Mesenteric fat pad (tissue), 1 donor: ENCODE measurements around the gene SUMF1. TPM values are rescaled to one million over a fixed set of nuclear protein-coding genes. Genes with fewer than 3 reads are reported as not detected.

Experiments used
- DNase-seq: peaks from one replicate; pipeline ENCODE4 v3.0.0-alpha.2; 2020; ENCODE audit warnings: low spot score
- total RNA-seq: library from RNA; stranded (reverse); fragmentation: NEBNext Ultra II Directional; extraction: Animal tissue kit (Norgen Biotek cat#: 25700); gene quantifications from one replicate; pipeline ENCODE4 v1.2.1, GENCODE V29; 2021
- donor health status: DM: yes; HTN: yes; CAD: no.

SUMF1 gene
- total RNA-seq, 1 donor from 2014 or later = 32.3 TPM

- DNase-seq = no peak
Observed at GRCh38 chr3:4417449-4417848, 49.6 kb downstream of the SUMF1 start.

DNA sequence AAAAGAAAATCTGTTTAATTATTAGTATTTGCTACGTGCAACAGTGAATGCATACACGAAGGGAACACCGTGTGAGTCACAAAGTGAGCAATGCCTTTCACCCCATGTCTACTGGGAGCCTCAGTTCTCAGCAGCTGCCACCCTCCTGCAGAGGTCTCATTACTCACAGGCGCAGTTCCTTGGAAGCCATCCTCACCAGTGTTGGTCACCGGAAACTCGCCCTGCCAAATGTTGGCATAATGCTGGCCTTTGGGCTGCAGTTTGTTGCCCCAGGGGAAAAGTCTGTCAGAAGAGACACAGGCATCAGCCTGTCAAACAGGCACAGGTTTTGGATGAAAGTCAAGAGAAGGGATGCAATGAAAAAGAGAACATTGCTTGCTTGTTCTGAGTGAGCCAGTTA, 50.1 kb downstream of the SUMF1 start:
- DNase-seq = no peak

GRCh38 chr3:4416427-4416945, 50.6 kb downstream of the SUMF1 start:
- no peak for DNase-seq

- no peak for DNase-seq
Observed at GRCh38 chr3:4413467-4413866, 53.6 kb downstream of the SUMF1 start.

GRCh38 chr3:4411833-4412232, 55.2 kb downstream of the SUMF1 start:
- no peak for DNase-seq

DNA sequence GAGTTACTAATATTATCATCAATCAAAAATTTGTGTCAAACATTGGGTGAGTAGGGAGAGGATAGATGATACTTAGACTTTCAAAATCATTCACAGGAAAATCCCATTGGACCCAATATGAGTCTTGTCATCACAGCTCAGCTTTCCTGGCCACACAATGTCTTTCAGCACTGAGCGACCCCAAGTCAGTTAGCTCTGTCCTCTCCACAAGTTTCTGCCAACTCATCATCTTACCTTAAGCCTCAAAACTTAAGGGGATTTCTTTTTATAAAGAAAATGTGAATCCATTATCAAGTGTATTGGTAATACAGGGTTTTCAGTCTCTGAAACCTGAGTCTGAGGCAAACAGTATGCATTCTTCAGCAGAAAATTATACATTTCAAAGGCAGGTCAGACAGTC, 55.8 kb downstream of the SUMF1 start:
- no peak for DNase-seq

GRCh38 chr3:4410606-4411005, 56.5 kb downstream of the SUMF1 start:
- no peak for DNase-seq

GRCh38 chr3:4409971-4410573, 57.0 kb downstream of the SUMF1 start:
- DNase-seq = no peak

DNA sequence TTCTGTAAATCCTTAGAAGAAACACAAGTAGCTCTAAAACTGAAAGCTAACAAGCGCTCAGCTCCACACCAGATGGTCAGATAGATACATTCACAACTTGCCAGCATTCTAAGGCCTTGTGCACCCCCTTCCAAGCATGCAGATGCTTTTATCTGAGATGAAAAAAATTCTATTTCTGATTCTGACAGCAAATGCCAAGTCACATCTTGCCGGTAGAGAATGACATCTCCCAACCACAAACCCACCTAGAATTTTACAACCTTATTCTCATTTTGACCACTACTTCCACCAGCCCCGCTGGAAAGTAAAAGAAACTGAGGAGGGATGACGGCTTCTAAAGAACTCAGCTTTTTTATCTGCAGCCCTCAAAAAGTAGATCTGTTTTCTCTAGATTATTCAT, 57.7 kb downstream of the SUMF1 start:
- DNase-seq = no peak

- no peak for DNase-seq
Observed at GRCh38 chr3:4408958-4409357, 58.1 kb downstream of the SUMF1 start.

GRCh38 chr3:4407941-4408340, 59.1 kb downstream of the SUMF1 start:
- DNase-seq = no peak

DNA sequence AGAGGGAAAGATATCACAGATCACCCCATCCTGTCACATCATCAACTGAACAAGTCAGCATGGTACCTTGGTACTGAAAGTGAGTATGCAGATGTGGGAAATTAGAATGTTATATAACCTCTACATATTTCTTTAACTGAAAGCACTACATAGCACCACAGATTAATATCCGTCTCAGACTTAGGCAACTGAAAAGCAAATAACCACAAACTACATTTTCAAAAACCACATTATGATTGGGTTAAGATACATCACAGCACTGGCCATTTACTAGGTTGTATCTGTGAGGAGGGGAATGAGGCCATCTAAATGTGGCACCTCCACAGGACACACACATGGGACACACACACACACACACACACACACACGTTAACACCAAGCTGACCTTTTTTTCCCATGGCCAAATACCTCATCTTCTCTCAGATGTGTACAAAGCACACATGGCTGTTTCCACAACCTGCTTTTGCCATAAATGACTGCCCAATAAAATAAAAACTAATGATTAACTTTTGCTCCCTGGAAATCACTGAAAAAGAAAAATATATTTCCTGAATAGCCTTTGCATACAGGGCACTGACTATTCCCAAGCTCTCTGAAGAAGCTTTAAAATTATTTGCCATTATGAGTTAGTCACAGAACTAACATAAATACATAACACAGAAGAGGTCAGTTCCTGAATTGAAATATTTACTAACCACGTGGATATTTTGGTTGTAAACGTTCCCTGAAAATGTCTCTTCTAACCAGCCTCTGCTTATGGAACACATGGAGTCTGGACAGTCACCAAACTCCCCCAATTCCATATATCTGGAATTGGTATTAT, 60.1 kb downstream of the SUMF1 start:
- no peak for DNase-seq

GRCh38 chr3:4404881-4405280, 62.2 kb downstream of the SUMF1 start:
- DNase-seq = no peak

- DNase-seq = no peak
Observed at GRCh38 chr3:4401441-4401840, 65.6 kb downstream of the SUMF1 start.

GRCh38 chr3:4399476-4399875, 67.6 kb downstream of the SUMF1 start:
- DNase-seq = no peak

DNA sequence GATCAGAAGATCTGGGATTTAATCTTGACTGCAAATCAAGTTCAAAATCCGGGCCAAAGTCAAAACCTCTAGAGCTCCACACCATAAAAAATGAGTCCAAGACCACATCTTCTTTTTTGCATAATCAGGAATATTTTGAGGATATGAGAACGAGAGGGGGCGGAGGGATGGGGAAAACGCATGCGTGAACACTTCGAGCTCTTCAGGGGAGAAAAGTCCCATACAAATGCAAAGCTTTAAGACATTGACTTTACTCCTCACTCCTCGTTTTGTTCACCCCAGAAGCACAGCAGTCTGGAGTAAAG, 68.2 kb downstream of the SUMF1 start:
- no peak for DNase-seq

- DNase-seq = no peak
Observed at GRCh38 chr3:4398120-4398940, 68.7 kb downstream of the SUMF1 start.

DNA sequence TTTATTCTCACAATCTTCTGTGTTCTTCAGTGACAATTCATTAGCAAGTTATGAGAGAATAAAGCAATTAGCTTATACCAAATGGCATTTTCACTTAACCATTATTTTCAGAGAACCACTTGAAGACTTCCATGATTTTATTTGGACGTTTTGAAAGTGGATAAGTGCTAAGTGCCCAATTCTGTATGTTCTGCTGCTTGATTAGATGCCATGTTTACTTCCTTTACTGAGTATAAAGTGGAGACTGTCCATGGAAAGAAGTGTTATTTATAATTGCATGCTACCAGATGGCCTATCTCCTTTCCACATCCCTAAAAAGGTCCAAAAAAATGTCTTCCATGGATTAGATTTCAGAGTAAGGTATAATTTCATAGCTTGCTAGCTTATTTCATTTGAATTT, 69.6 kb downstream of the SUMF1 start:
- DNase-seq = no peak

DNA sequence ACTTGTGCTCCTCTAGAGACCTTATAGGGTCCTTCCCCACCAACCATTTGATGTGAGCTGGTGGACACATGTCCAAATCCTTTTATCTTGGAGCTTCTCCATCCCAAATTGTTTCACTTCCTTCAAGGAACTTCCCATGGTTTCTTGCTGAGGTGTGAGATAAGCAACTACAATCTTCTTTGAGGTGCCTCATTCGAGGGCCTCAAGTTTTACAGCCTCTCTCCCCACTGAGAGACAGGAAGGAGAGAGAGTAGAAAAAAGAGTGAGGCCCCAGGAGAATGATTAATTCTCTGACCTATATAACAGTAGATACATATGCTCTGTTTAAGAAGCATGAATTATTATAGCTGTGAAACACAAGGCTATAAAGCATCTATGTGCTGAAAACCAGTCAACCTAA, 70.5 kb downstream of the SUMF1 start:
- no peak for DNase-seq

GRCh38 chr3:4396006-4396405, 71.1 kb downstream of the SUMF1 start:
- DNase-seq = no peak

DNA sequence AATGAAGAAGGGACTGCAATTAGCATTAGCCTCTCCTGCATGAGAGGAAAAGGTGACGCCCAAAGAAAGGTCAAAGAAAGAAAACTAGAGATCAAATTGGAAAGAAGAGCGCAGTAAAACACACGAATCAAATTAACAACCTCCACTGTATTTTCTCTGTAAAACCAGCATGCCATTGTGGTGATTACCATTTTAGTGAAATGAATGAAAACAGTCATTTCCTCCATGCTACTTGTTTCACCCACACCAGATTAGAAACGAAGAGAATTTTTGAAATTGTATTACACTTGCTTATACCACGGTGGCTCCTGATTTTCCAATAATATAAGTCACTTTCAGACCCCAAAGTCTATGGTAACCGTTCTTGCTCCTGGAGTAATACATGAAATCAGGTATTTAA, 71.6 kb downstream of the SUMF1 start:
- DNase-seq = no peak

DNA sequence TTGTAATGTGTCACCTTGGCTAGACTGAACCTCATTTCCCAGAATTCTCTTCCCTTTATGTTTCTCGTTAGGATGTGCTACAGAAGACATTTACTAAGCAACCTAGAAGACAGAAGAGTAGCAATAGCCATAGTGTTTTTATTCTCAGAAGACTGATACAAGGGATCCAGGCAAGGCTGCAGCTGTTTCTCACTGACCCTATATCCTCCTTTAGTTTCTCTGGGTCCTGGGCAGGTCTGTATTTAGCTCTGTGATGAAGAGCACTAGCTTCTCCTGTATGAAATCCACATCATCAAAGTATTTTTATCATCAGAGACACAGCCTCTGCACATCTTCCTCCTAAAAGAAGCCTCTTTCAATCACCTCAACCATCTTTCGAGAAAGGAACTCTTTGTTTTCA, 72.5 kb downstream of the SUMF1 start:
- no peak for DNase-seq
